ENCODE measurements around the gene LMO3.

Gene LMO3

DNA sequence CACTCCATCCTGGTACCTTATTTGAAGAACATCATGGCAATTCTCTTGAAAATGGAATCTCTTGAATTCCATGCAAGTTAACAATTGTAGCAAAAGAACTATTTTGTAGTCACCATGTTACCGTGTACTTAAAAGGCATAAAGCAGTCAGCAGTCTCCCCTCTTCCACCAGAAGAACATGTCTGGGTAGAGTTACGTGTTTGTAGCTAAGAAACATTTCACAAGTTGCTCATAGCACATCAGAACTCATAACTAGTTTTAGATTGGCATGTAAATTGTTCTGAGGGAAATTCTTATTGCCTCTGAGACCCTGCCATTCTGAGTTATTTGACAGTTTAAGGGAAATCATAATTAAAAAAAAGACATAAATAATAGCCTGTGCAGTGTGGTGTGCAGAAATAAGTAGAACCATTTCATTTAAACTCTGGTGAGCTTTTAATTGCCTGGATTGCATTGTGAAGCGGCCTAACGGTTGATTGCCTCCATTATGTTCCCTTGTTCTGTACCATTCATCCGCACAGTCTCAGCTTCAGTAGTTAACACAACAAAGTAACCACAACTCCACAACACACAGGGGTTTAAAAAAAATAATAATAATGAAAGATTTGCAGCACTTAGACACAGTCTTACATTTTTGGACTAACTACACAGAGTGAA is 2.6 kb downstream of the LMO3 start:
- no peak for DNase-seq (ENCODE audit: low spot score)
- in situ Hi-C loops (cut with MboI; ENCODE audit: low pct_unique_long_range_greater_than_20kb, low sequenced_read_pairs, unreplicated experiment) = no loop called here
- TF ChIP-seq, protein P1, sequence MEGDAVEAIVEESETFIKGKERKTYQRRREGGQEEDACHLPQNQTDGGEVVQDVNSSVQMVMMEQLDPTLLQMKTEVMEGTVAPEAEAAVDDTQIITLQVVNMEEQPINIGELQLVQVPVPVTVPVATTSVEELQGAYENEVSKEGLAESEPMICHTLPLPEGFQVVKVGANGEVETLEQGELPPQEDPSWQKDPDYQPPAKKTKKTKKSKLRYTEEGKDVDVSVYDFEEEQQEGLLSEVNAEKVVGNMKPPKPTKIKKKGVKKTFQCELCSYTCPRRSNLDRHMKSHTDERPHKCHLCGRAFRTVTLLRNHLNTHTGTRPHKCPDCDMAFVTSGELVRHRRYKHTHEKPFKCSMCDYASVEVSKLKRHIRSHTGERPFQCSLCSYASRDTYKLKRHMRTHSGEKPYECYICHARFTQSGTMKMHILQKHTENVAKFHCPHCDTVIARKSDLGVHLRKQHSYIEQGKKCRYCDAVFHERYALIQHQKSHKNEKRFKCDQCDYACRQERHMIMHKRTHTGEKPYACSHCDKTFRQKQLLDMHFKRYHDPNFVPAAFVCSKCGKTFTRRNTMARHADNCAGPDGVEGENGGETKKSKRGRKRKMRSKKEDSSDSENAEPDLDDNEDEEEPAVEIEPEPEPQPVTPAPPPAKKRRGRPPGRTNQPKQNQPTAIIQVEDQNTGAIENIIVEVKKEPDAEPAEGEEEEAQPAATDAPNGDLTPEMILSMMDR (IDR thresholded peaks at IDR 0.05; ENCODE audit: extremely low read depth, insufficient read depth, missing control alignments) = no peak

DNA sequence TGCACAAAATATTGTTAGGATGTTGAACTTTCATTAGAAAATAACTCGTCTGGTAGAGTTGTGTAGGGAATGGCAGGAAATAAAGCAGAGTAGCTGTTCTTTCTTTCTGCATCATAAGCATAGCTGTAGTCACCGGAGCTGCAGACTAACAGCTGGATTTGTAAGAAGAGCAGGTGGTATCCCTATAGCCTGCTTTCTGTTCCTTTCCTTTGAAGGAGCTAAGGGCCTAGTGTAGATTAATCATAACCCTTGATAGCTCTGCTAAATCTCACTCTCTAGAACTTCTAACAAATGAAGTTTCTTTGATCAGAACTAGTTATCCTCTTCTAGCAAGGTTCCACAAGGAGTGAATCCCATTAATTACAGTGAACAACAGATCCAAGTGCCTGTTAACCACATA is 3.5 kb downstream of the LMO3 start:
- TF ChIP-seq, protein P1 (IDR thresholded peaks at IDR 0.05; ENCODE audit: extremely low read depth, insufficient read depth, missing control alignments) = no peak
- in situ Hi-C loops (cut with MboI; ENCODE audit: low pct_unique_long_range_greater_than_20kb, low sequenced_read_pairs, unreplicated experiment) = no loop called here
- no peak for DNase-seq (ENCODE audit: low spot score)

DNA sequence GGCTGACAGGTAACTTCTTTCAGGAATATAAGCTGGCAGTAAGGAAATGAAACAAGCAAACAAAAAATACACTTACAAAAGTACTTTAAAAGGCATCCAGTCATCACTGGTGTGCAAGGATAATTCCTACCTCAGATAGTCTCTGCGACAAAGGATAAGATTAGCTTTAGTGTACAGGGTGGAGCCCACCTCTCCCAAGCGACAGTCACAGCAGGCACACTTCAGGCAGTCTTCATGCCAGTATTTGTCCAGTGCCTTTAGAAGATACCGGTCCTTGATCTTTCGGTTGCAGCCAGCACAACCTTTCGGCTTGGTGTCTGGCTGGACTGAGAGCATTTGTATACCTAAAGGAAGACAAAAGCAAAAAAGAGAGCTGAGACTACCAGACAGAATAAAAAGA is 5.4 kb downstream of the LMO3 start:
- in situ Hi-C loops (cut with MboI; ENCODE audit: low pct_unique_long_range_greater_than_20kb, low sequenced_read_pairs, unreplicated experiment) = no loop called here
- no peak for DNase-seq (ENCODE audit: low spot score)
- TF ChIP-seq, protein P1 (IDR thresholded peaks at IDR 0.05; ENCODE audit: extremely low read depth, insufficient read depth, missing control alignments) = no peak

DNA sequence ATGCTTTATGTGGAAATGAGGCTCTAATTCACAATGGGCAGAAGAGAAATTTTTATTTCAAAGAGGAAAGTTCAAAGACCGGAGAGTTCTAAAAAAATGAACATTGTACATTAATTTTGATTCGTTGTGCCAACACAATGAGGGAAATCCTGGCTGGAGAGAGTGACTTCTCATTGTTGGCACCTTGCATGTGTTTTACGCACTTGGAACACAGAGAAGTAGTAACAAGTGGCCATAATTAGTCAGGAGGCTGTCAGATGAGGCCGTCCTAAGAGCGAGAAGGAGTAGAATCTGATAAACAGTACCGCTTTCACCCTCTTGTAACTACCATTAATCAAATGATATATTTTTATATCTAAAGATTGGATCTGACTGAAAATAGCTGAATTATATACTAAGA is 6.9 kb downstream of the LMO3 start:
- DNase-seq (ENCODE audit: low spot score) = no peak
- in situ Hi-C loops (cut with MboI; ENCODE audit: low pct_unique_long_range_greater_than_20kb, low sequenced_read_pairs, unreplicated experiment) = no loop called here
- TF ChIP-seq, protein P1 (IDR thresholded peaks at IDR 0.05; ENCODE audit: extremely low read depth, insufficient read depth, missing control alignments) = no peak

DNA sequence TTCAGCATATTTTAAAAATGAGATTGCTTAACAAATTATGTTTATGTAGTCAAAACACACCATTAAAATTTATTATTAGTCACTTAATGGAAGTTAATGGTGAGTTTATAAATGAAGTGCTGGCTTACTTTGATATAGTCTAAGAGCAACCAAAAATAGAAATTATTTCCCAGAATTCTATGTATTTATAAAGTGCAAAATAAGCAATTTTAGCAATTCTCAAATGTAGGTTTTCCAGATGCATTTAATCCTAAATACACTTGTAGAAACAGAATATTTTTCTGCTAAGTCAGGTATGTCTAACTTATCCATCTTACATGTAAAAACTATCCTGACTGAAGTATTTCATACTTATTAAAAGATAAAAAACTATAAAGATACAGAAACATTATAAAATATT is 11.2 kb downstream of the LMO3 start:
- in situ Hi-C loops (cut with MboI; ENCODE audit: low pct_unique_long_range_greater_than_20kb, low sequenced_read_pairs, unreplicated experiment) = no loop called here
- TF ChIP-seq, protein P1 (IDR thresholded peaks at IDR 0.05; ENCODE audit: extremely low read depth, insufficient read depth, missing control alignments) = no peak
- DNase-seq (ENCODE audit: low spot score) = no peak

DNA sequence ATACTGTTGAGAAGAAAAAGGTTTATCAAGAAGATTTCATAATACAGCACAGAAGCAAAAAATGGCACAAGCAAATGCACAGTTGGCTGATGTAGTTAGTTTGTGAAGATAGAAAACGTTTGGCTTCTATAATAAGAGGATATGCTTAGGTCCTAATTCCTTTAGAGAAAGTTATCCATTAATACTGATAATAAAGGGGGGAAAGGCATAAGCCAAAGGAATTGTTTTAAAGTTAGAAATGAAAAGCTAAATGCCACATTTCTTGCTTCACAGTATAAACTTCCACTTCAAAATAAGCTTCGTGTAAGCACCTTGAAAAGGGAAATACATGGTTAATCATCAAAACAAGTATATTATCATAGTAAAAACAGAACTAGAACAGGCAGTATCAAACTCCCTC is 12.4 kb downstream of the LMO3 start:
- in situ Hi-C loops (cut with MboI; ENCODE audit: low pct_unique_long_range_greater_than_20kb, low sequenced_read_pairs, unreplicated experiment) = no loop called here
- TF ChIP-seq, protein P1 (IDR thresholded peaks at IDR 0.05; ENCODE audit: extremely low read depth, insufficient read depth, missing control alignments) = no peak
- no peak for DNase-seq (ENCODE audit: low spot score)

Data from GM13977 (cell line).